ENCODE data around the gene EFL1. TPM values are rescaled to one million over a fixed set of nuclear protein-coding genes. Genes with fewer than 3 reads are reported as not detected.
A peak's percentile ranks its signal among the peaks of the same experiment; 100 is the strongest.
"Not testable (repeated sequence)": the region's sequence is repeated elsewhere in the genome, so short reads cannot be mapped to it uniquely, and the experiment has no call there.

EFL1 gene
- total RNA-seq, 1 experiment from 2014 or later = 27.5 TPM

GRCh38 chr15:82288202-82288601 lies 25.7 kb upstream of the EFL1 start:
- H3K27me3 Mint-ChIP-seq (ENCODE audit: low read depth); H3K27ac Mint-ChIP-seq; H3K4me1 Mint-ChIP-seq; CTCF ChIA-PET; H3K4me3 Mint-ChIP-seq; POLR2A ChIA-PET; H3K36me3 Mint-ChIP-seq; DNase-seq (ENCODE audit: low spot score); ATAC-seq: not testable (repeated sequence)
- peaks cover 11% of the 10 kb centered on the region for H3K9me3 Mint-ChIP-seq

GRCh38 chr15:82286475-82286874 lies 23.9 kb upstream of the EFL1 start:
- H3K27ac Mint-ChIP-seq; H3K4me3 Mint-ChIP-seq; DNase-seq (ENCODE audit: low spot score); H3K4me1 Mint-ChIP-seq; CTCF ChIA-PET; ATAC-seq; H3K27me3 Mint-ChIP-seq (ENCODE audit: low read depth); POLR2A ChIA-PET; H3K36me3 Mint-ChIP-seq: not testable (repeated sequence)
- peaks cover 11% of the 10 kb centered on the region for H3K9me3 Mint-ChIP-seq

GRCh38 chr15:82284381-82284780 lies 21.8 kb upstream of the EFL1 start:
- H3K4me1 Mint-ChIP-seq; H3K36me3 Mint-ChIP-seq; H3K27ac Mint-ChIP-seq; POLR2A ChIA-PET; ATAC-seq; DNase-seq (ENCODE audit: low spot score); H3K27me3 Mint-ChIP-seq (ENCODE audit: low read depth); H3K4me3 Mint-ChIP-seq; CTCF ChIA-PET: not testable (repeated sequence)
- H3K9me3 Mint-ChIP-seq = peaks cover 11% of the 10 kb centered on the region

GRCh38 chr15:82282386-82282785 lies 19.9 kb upstream of the EFL1 start:
- H3K27ac Mint-ChIP-seq; POLR2A ChIA-PET; H3K36me3 Mint-ChIP-seq; H3K4me3 Mint-ChIP-seq; H3K27me3 Mint-ChIP-seq (ENCODE audit: low read depth); CTCF ChIA-PET; DNase-seq (ENCODE audit: low spot score); H3K9me3 Mint-ChIP-seq: not testable (repeated sequence)
- peak; percentile 41 for ATAC-seq
- H3K4me1 Mint-ChIP-seq = peaks cover 16% of the 10 kb centered on the region

GRCh38 chr15:82281276-82281675 lies 18.7 kb upstream of the EFL1 start:
- peak; percentile 94 for ATAC-seq
- H3K9me3 Mint-ChIP-seq; H3K27me3 Mint-ChIP-seq (ENCODE audit: low read depth); H3K27ac Mint-ChIP-seq; H3K4me3 Mint-ChIP-seq; H3K36me3 Mint-ChIP-seq; POLR2A ChIA-PET; DNase-seq (ENCODE audit: low spot score): not testable (repeated sequence)
- H3K4me1 Mint-ChIP-seq = peaks cover 16% of the 10 kb centered on the region
- CTCF ChIA-PET = interaction anchor here (1.2 to 1.7 kb wide), 2 partner anchors 12 to 14 kb away, joined by 3 to 4 read pairs; no protein-coding TSS in a partner anchor

GRCh38 chr15:82275410-82275809 lies 12.9 kb upstream of the EFL1 start:
- H3K27ac Mint-ChIP-seq = no peak overlapping the region
- H3K9me3 Mint-ChIP-seq = peaks cover 23% of the 10 kb centered on the region
- TF ChIP-seq ATF1 (CRISPR knock-in tag; IDR thresholded peaks at IDR 0.05) = no peak
- TF ChIP-seq E2F1 (CRISPR knock-in tag; IDR thresholded peaks at IDR 0.05) = no peak
- TF ChIP-seq IRF2 (CRISPR knock-in tag; IDR thresholded peaks at IDR 0.05; ENCODE audit: borderline replicate concordance, low read depth) = no peak
- no peak for TF ChIP-seq ZNF396 (CRISPR knock-in tag; IDR thresholded peaks at IDR 0.05; ENCODE audit: borderline replicate concordance)
- TF ChIP-seq OVOL2 (CRISPR knock-in tag; IDR thresholded peaks at IDR 0.05; ENCODE audit: borderline replicate concordance) = no peak
- no peak for TF ChIP-seq USF2 (CRISPR knock-in tag; IDR thresholded peaks at IDR 0.05)
- TF ChIP-seq FOXP4 (CRISPR knock-in tag; IDR thresholded peaks at IDR 0.05) = no peak
- TF ChIP-seq SP1 (CRISPR knock-in tag; conservative IDR thresholded peaks at IDR 0.05) = no peak
- TF ChIP-seq ZNF425 (CRISPR knock-in tag; conservative IDR thresholded peaks at IDR 0.05) = no peak
- peaks cover 23% of the 10 kb centered on the region for H3K36me3 Mint-ChIP-seq
- H3K4me1 Mint-ChIP-seq = peaks cover 9% of the 10 kb centered on the region
- no peak overlapping the region for H3K4me3 Mint-ChIP-seq
- DNase-seq (ENCODE audit: low spot score) = no peak
- POLR2A ChIA-PET = no interaction called here
- peaks cover 3% of the 10 kb centered on the region for H3K27me3 Mint-ChIP-seq (ENCODE audit: low read depth)
- CTCF ChIA-PET = no interaction called here
- no peak for ATAC-seq

Measured in WTC11 (cell line).